Peyer's patch (tissue), 4 donors: ENCODE data around the gene PARD3B. TPM values are rescaled to one million over a fixed set of nuclear protein-coding genes. Genes with fewer than 3 reads are reported as not detected.

Source experiments
- DNase-seq, 3 donors: peaks; one replicate each; pipeline ENCODE4 v3.0.0-alpha.2; 2017 to 2019
- H3K27ac ChIP-seq, 4 donors: fragments of 200-600 bp; sonication (generic); one replicate each; pipeline ENCODE4 v1.5.1; 2016 to 2019
- H3K27me3 ChIP-seq, 2 donors: fragments of 200-600 bp; sonication (generic); one replicate each; pipeline ENCODE4 v1.5.1; 2019
- H3K36me3 ChIP-seq, 3 donors: fragments of 200-600 bp; sonication (generic); one replicate each; pipeline ENCODE4 v1.5.1; 2016 to 2019
- H3K4me1 ChIP-seq, 4 donors: fragments of 200-600 bp; sonication (generic); one replicate each; pipeline ENCODE4 v1.5.1; 2016 to 2019
- H3K4me3 ChIP-seq, 4 donors: fragments of 200-600 bp; sonication (generic); 1 replicate in 3 of 4; 2 replicates in 1 of 4; pipeline ENCODE4 v1.5.1; 2016 to 2019; ENCODE audit warnings: mild to moderate bottlenecking in 1 of 4
- H3K9me3 ChIP-seq, 4 donors: fragments of 200-600 bp; sonication (generic); one replicate each; pipeline ENCODE4 v1.5.1; 2016 to 2019; ENCODE audit warnings: mild to moderate bottlenecking in 1 of 4
- POLR2A ChIP-seq, 2 donors: fragments of 450-650 bp; IDR thresholded peaks; one replicate each; pipeline ENCODE4 v1.5.1; 2017; ENCODE audit warnings: antibody characterized with exemption in 2 of 2, mild to moderate bottlenecking in 2 of 2, moderate library complexity in 2 of 2
- total RNA-seq, 4 donors: library from RNA; depleted of rRNA; stranded (reverse); fragments of >200 nt; gene quantifications; one replicate each; pipeline ENCODE4 v1.1.0, GENCODE V29; 2016
- TF ChIP-seq, protein P1 (sequence below), 6 experiments: fragments of 450-650 bp in 4 of 6; fragments of 200-600 bp in 2 of 6; sonication (generic) in 1 of 6; IDR thresholded peaks; one replicate each; pipeline ENCODE4 v1.5.1; 2017 to 2019; ENCODE audit warnings: antibody characterized with exemption in 6 of 6, mild to moderate bottlenecking in 3 of 6, moderate library complexity in 1 of 6

PARD3B gene
- total RNA-seq, 4 donors from 2014 or later: 19.6 to 52.0 (median 40.6) TPM

GRCh38 chr2:205511641-205512040 lies 966.4 kb downstream of the PARD3B start:
- Histone ChIP-seq H3K9me3 (no peaks in the 10 kb centered on the region), H3K27ac (no peak overlapping the region), H3K36me3 (no peaks in the 10 kb centered on the region), H3K4me1 (no peaks in the 10 kb centered on the region), H3K4me3 (no peak overlapping the region), H3K27me3 (no peaks in the 10 kb centered on the region)
- DNase-seq: no peak
- TF ChIP-seq, protein P1, sequence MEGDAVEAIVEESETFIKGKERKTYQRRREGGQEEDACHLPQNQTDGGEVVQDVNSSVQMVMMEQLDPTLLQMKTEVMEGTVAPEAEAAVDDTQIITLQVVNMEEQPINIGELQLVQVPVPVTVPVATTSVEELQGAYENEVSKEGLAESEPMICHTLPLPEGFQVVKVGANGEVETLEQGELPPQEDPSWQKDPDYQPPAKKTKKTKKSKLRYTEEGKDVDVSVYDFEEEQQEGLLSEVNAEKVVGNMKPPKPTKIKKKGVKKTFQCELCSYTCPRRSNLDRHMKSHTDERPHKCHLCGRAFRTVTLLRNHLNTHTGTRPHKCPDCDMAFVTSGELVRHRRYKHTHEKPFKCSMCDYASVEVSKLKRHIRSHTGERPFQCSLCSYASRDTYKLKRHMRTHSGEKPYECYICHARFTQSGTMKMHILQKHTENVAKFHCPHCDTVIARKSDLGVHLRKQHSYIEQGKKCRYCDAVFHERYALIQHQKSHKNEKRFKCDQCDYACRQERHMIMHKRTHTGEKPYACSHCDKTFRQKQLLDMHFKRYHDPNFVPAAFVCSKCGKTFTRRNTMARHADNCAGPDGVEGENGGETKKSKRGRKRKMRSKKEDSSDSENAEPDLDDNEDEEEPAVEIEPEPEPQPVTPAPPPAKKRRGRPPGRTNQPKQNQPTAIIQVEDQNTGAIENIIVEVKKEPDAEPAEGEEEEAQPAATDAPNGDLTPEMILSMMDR (IDR thresholded peaks at IDR 0.05): no peak
- TF ChIP-seq POLR2A (IDR thresholded peaks at IDR 0.05): no peak

DNA sequence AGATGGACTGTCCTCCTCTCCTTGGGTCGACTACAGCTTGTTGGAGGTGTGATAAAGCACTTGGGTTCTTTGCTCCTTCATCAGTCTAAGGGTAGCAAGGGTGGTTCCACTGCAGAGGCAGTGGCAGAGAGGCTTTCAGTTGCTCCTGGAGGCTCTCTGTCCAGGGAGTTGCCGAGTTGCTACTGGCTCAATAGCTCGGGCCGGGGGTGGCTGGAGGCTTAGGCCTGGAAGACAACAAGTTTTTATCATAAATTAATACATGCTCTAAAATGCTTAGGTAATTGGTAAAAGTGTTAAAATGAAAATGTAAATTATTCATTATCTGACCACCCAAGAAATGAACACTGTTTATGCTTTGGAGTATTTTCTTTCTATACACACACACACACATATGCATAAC lies 975.0 kb downstream of the PARD3B start:
- no peak overlapping the region for H3K4me3 ChIP-seq
- no peaks in the 10 kb centered on the region for H3K27me3 ChIP-seq
- no peaks in the 10 kb centered on the region for H3K4me1 ChIP-seq
- no peak overlapping the region for H3K27ac ChIP-seq
- TF ChIP-seq, protein P1 (IDR thresholded peaks at IDR 0.05): no peak
- TF ChIP-seq POLR2A (IDR thresholded peaks at IDR 0.05): no peak
- no peak for DNase-seq
- no peaks in the 10 kb centered on the region for H3K9me3 ChIP-seq
- no peaks in the 10 kb centered on the region for H3K36me3 ChIP-seq

DNA sequence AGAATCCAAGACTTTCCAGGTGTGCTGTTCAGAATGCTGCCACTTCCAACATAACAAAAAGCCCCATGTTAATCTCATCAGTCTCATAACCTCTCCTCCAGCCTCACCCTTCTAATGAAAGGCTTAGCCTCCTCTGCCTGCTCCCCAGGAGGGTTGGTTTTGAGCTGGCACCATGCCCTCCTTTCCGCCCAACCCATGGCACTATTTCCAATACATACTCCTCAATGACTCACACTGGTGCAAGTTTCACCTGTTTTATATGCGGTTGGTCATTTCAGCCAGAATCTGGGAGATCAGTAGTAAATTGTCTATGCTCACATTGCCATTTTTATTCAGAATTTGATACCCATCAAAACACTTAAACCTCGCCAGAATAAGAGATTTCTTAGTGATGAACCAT lies 979.4 kb downstream of the PARD3B start:
- no peak overlapping the region for H3K4me3 ChIP-seq
- H3K36me3 ChIP-seq: no peaks in the 10 kb centered on the region
- peak in 1 of 3 donors; percentile 47 for DNase-seq
- no peaks in the 10 kb centered on the region for H3K9me3 ChIP-seq
- no peaks in the 10 kb centered on the region for H3K27me3 ChIP-seq
- H3K4me1 ChIP-seq: no peaks in the 10 kb centered on the region
- H3K27ac ChIP-seq: no peak overlapping the region
- TF ChIP-seq, protein P1 (IDR thresholded peaks at IDR 0.05): no peak
- no peak for TF ChIP-seq POLR2A (IDR thresholded peaks at IDR 0.05)

- Histone ChIP-seq H3K4me3 (no peak overlapping the region), H3K27ac (no peak overlapping the region), H3K4me1 (no peaks in the 10 kb centered on the region), H3K9me3 (no peaks in the 10 kb centered on the region), H3K27me3 (no peaks in the 10 kb centered on the region), H3K36me3 (no peaks in the 10 kb centered on the region)
- TF ChIP-seq POLR2A (IDR thresholded peaks at IDR 0.05): no peak
- TF ChIP-seq, protein P1 (IDR thresholded peaks at IDR 0.05): no peak
- no peak for DNase-seq
Measured at GRCh38 chr2:205527801-205528200, 982.5 kb downstream of the PARD3B start.

GRCh38 chr2:205531072-205531471 lies 985.8 kb downstream of the PARD3B start:
- DNase-seq: no peak
- Histone ChIP-seq H3K27ac (no peak overlapping the region), H3K27me3 (no peaks in the 10 kb centered on the region), H3K9me3 (no peaks in the 10 kb centered on the region), H3K4me1 (no peaks in the 10 kb centered on the region), H3K36me3 (no peaks in the 10 kb centered on the region), H3K4me3 (no peak overlapping the region)
- TF ChIP-seq, protein P1 (IDR thresholded peaks at IDR 0.05): no peak
- TF ChIP-seq POLR2A (IDR thresholded peaks at IDR 0.05): no peak
